Body of pancreas (tissue), 4 donors: ENCODE measurements around the gene FDX2.

Experiments used
- POLR2A ChIP-seq, 3 donors: fragments of 450-650 bp; IDR thresholded peaks; one replicate each; pipeline ENCODE4 v1.6.1; 2016; ENCODE audit warnings: antibody characterized with exemption in 3 of 3, mild to moderate bottlenecking in 2 of 3
- TF ChIP-seq, protein P1 (sequence below), 7 experiments: fragments of 450-650 bp in 4 of 7; fragments of 200-600 bp in 3 of 7; sonication (generic) in 3 of 7; IDR thresholded peaks; one replicate each; pipeline ENCODE4 v1.5.1; 2016 to 2019; ENCODE audit warnings: antibody characterized with exemption in 7 of 7

DNA sequence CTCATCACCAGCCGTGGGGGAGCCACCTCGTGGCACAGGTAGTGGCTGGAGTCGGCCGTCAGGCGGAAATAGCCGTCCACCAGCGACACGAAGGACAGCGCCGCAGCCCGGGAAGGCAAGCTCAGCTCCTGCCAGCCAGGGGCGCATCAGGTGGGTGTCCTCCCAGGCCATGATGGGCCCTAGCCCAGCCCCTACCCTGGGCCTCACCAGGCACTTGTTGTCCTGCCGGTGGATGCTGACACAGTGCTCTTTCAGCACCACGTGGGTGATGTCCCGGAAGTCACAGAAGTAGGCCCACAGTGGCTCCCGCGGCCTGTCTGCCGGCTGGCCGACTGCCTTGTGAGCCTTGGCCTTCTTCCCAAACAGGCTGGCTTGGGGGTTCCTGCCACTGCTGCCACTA is 48.8 kb upstream of the FDX2 start:
- no peak for TF ChIP-seq POLR2A (IDR thresholded peaks at IDR 0.05)
- TF ChIP-seq, protein P1, sequence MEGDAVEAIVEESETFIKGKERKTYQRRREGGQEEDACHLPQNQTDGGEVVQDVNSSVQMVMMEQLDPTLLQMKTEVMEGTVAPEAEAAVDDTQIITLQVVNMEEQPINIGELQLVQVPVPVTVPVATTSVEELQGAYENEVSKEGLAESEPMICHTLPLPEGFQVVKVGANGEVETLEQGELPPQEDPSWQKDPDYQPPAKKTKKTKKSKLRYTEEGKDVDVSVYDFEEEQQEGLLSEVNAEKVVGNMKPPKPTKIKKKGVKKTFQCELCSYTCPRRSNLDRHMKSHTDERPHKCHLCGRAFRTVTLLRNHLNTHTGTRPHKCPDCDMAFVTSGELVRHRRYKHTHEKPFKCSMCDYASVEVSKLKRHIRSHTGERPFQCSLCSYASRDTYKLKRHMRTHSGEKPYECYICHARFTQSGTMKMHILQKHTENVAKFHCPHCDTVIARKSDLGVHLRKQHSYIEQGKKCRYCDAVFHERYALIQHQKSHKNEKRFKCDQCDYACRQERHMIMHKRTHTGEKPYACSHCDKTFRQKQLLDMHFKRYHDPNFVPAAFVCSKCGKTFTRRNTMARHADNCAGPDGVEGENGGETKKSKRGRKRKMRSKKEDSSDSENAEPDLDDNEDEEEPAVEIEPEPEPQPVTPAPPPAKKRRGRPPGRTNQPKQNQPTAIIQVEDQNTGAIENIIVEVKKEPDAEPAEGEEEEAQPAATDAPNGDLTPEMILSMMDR (IDR thresholded peaks at IDR 0.05): no peak
